Measurements from ENCODE around the gene CACNA1C.

CACNA1C gene

DNA sequence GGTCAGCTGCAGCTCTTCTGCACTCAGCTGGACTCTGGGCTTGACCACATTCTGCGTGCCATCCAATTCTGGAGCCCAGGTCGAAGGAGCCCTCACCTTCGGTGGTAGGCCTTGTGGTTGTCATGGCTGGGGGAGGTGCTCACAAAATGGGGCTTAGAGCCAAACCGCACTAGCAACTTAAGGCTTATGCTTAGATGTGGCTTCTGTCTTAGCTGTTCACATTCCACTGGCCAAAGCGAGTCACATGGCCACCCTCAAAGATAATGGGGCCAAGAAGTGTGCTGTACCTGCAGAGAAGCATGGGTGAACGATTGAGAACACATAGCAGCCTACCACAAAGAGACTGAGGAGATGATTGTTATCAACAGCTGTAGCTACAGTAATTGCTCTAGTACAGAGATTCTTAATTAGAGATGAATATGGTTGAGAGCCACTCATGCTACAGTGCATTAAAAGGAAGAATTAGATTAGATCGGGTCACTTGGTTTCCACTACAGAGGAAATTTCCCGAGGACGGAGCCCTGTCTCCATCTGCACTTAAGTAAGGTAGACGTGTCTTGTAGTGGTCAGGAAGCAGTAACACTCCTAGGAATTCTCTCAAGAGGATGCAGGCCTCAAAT, 407.4 kb downstream of the CACNA1C start:
- no peak overlapping the region for H2AFZ ChIP-seq (ENCODE audit: low read depth, low read length)
- H3K4me3 ChIP-seq (ENCODE audit: low read depth in 1 of 2, low read length in 2 of 2) = no peak overlapping the region
- H3K4me2 ChIP-seq (ENCODE audit: insufficient read depth, low read length) = no peak overlapping the region
- H3K9ac ChIP-seq (ENCODE audit: low read depth, low read length) = no peak overlapping the region
- DNase-seq = peak; percentile 16
- H4K20me1 ChIP-seq (ENCODE audit: insufficient read depth, low read length) = no peaks in the 10 kb centered on the region
- no peaks in the 10 kb centered on the region for H3K4me1 ChIP-seq (ENCODE audit: insufficient read depth, low read length)
- peak; percentile 56; the same call in 2 of the 3 replicates for ATAC-seq (ENCODE audit: insufficient read depth, low read depth)
- H3K9me3 ChIP-seq (ENCODE audit: insufficient read depth, low read length, severe bottlenecking) = no peaks in the 10 kb centered on the region
- H3K27me3 ChIP-seq (ENCODE audit: insufficient read depth, low read length, poor library complexity) = peaks cover 10% of the 10 kb centered on the region
- no peaks in the 10 kb centered on the region for H3K79me2 ChIP-seq (ENCODE audit: insufficient read depth, low read length)
- TF ChIP-seq EZH2 (IDR thresholded peaks at IDR 0.05; ENCODE audit: borderline replicate concordance, low read depth, low read length, severe bottlenecking) (no peak), CTCF (IDR thresholded peaks at IDR 0.05; ENCODE audit: borderline replicate concordance, extremely low read depth, low read length, poor library complexity, severe bottlenecking) (no peak)
- no peak overlapping the region for H3K27ac ChIP-seq (ENCODE audit: low read length)
- H3K36me3 ChIP-seq (ENCODE audit: insufficient read depth, low read length) = no peaks in the 10 kb centered on the region

GRCh38 chr12:2461046-2461445, 408.3 kb downstream of the CACNA1C start:
- peaks cover 15% of the 10 kb centered on the region for H3K27me3 ChIP-seq (ENCODE audit: insufficient read depth, low read length, poor library complexity)
- H3K9ac ChIP-seq (ENCODE audit: low read depth, low read length) = no peak overlapping the region
- no peak overlapping the region for H2AFZ ChIP-seq (ENCODE audit: low read depth, low read length)
- H3K27ac ChIP-seq (ENCODE audit: low read length) = no peak overlapping the region
- no peaks in the 10 kb centered on the region for H3K79me2 ChIP-seq (ENCODE audit: insufficient read depth, low read length)
- H3K4me1 ChIP-seq (ENCODE audit: insufficient read depth, low read length) = no peaks in the 10 kb centered on the region
- no peaks in the 10 kb centered on the region for H4K20me1 ChIP-seq (ENCODE audit: insufficient read depth, low read length)
- no peak overlapping the region for H3K4me3 ChIP-seq (ENCODE audit: low read depth in 1 of 2, low read length in 2 of 2)
- H3K36me3 ChIP-seq (ENCODE audit: insufficient read depth, low read length) = no peaks in the 10 kb centered on the region
- H3K4me2 ChIP-seq (ENCODE audit: insufficient read depth, low read length) = no peak overlapping the region
- DNase-seq (no peak), ATAC-seq (ENCODE audit: insufficient read depth, low read depth) (no peak)
- no peaks in the 10 kb centered on the region for H3K9me3 ChIP-seq (ENCODE audit: insufficient read depth, low read length, severe bottlenecking)
- no peak for TF ChIP-seq EZH2 (IDR thresholded peaks at IDR 0.05; ENCODE audit: borderline replicate concordance, low read depth, low read length, severe bottlenecking)
- no peak for TF ChIP-seq CTCF (IDR thresholded peaks at IDR 0.05; ENCODE audit: borderline replicate concordance, extremely low read depth, low read length, poor library complexity, severe bottlenecking)

- Histone ChIP-seq H3K27ac (ENCODE audit: low read length) (no peak overlapping the region), H4K20me1 (ENCODE audit: insufficient read depth, low read length) (no peaks in the 10 kb centered on the region), H3K9me3 (ENCODE audit: insufficient read depth, low read length, severe bottlenecking) (no peaks in the 10 kb centered on the region), H3K4me1 (ENCODE audit: insufficient read depth, low read length) (no peaks in the 10 kb centered on the region), H2AFZ (ENCODE audit: low read depth, low read length) (no peak overlapping the region), H3K36me3 (ENCODE audit: insufficient read depth, low read length) (no peaks in the 10 kb centered on the region), H3K4me3 (ENCODE audit: low read depth in 1 of 2, low read length in 2 of 2) (no peak overlapping the region), H3K79me2 (ENCODE audit: insufficient read depth, low read length) (no peaks in the 10 kb centered on the region), H3K9ac (ENCODE audit: low read depth, low read length) (no peak overlapping the region), H3K4me2 (ENCODE audit: insufficient read depth, low read length) (no peak overlapping the region), H3K27me3 (ENCODE audit: insufficient read depth, low read length, poor library complexity) (peaks cover 17% of the 10 kb centered on the region)
- no peak for TF ChIP-seq CTCF (IDR thresholded peaks at IDR 0.05; ENCODE audit: borderline replicate concordance, extremely low read depth, low read length, poor library complexity, severe bottlenecking)
- no peak for TF ChIP-seq EZH2 (IDR thresholded peaks at IDR 0.05; ENCODE audit: borderline replicate concordance, low read depth, low read length, severe bottlenecking)
- DNase-seq (no peak), ATAC-seq (ENCODE audit: insufficient read depth, low read depth) (no peak)
Measured at GRCh38 chr12:2461645-2462044, 408.9 kb downstream of the CACNA1C start.

Measured in DND-41 (cell line).